Mucosa of descending colon (tissue), 3 donors: ENCODE data around the gene OR1F1. TPM values are rescaled to one million over a fixed set of nuclear protein-coding genes. Genes with fewer than 3 reads are reported as not detected.

Experiments
- ATAC-seq: fragments of 200-7000 bp; cut with Tn5 transposase; one replicate; pipeline ENCODE4 v1.9.1; 2020; ENCODE audit warnings: mild to moderate bottlenecking, moderate library complexity
- DNase-seq, 3 donors: peaks; one replicate each; pipeline ENCODE4 v3.0.0-alpha.2; 2020
- H3K36me3 ChIP-seq: fragments of 200-600 bp; one replicate; pipeline ENCODE4 v1.8.0; 2021; ENCODE audit warnings: low read depth, mild to moderate bottlenecking
- H3K4me1 ChIP-seq: fragments of 200-600 bp; one replicate; pipeline ENCODE4 v1.8.0; 2021; ENCODE audit warnings: low read depth, mild to moderate bottlenecking
- H3K4me3 ChIP-seq: fragments of 200-600 bp; one replicate; pipeline ENCODE4 v1.8.0; 2021; ENCODE audit warnings: mild to moderate bottlenecking
- H3K9me3 ChIP-seq: fragments of 200-600 bp; one replicate; pipeline ENCODE4 v1.8.0; 2021; ENCODE audit warnings: mild to moderate bottlenecking
- CTCF ChIP-seq: fragments of 200-600 bp; IDR thresholded peaks from one replicate; pipeline ENCODE4 v1.8.0; 2022; ENCODE audit warnings: antibody characterized with exemption, mild to moderate bottlenecking
- intact Hi-C, 2 donors: fragments of 100-400 bp; cut with DNase I in 1 of 2; cut with micrococcal nuclease in 1 of 2; formaldehyde crosslinking; loops; one replicate each; pipeline versions ENCODE4 v1.11.0 to v1.11.1; 2022; cut with DNase I, micrococcal nuclease
- total RNA-seq, 3 donors: library from RNA; stranded (reverse); fragmentation: NEBNext Ultra II Directional in 2 of 3; extraction: Animal tissue kit (Norgen Biotek cat#: 25700) in 2 of 3; gene quantifications; one replicate each; pipeline versions ENCODE4 v1.2.1 to v1.2.4, GENCODE V29; 2021 to 2023
- donor health status: DM: no; HTN: no; CAD: no; lungs with moderate emphysema.
- donor health status: DM: no; HTN: no; CAD: no.
- donor health status: DM: no; HTN: yes; CAD: no.

Gene OR1F1
- total RNA-seq, 3 donors from 2014 or later, result not detected

GRCh38 chr16:3241761-3242160 lies 53.8 kb downstream of the OR1F1 start:
- DNase-seq (no peak), ATAC-seq (no peak)
- TF ChIP-seq CTCF, result no peak
- no peaks in the 10 kb centered on the region for H3K36me3 ChIP-seq
- H3K4me3 ChIP-seq, result no peak overlapping the region
- no peaks in the 10 kb centered on the region for H3K4me1 ChIP-seq
- intact Hi-C loops, result no loop called here
- no peaks in the 10 kb centered on the region for H3K9me3 ChIP-seq

- Histone ChIP-seq H3K36me3 (no peaks in the 10 kb centered on the region), H3K4me1 (no peaks in the 10 kb centered on the region), H3K9me3 (no peaks in the 10 kb centered on the region), H3K4me3 (no peak overlapping the region)
- DNase-seq (no peak), ATAC-seq (no peak)
- no peak for TF ChIP-seq CTCF
- intact Hi-C loops, result no loop called here
Measured at GRCh38 chr16:3242709-3243108, 54.7 kb downstream of the OR1F1 start.

GRCh38 chr16:3243882-3244281 lies 55.9 kb downstream of the OR1F1 start:
- H3K36me3 ChIP-seq, result no peaks in the 10 kb centered on the region
- ATAC-seq, result no peak
- no peak overlapping the region for H3K4me3 ChIP-seq
- intact Hi-C loops, result no loop called here
- no peak for DNase-seq
- no peaks in the 10 kb centered on the region for H3K4me1 ChIP-seq
- TF ChIP-seq CTCF, result no peak
- no peaks in the 10 kb centered on the region for H3K9me3 ChIP-seq

GRCh38 chr16:3246002-3246401 lies 58.0 kb downstream of the OR1F1 start:
- ATAC-seq (no peak), DNase-seq (no peak)
- Histone ChIP-seq H3K9me3 (no peaks in the 10 kb centered on the region), H3K36me3 (no peaks in the 10 kb centered on the region), H3K4me1 (no peaks in the 10 kb centered on the region), H3K4me3 (no peak overlapping the region)
- intact Hi-C loops, result no loop called here
- TF ChIP-seq CTCF, result no peak

GRCh38 chr16:3246876-3247275 lies 58.9 kb downstream of the OR1F1 start:
- no peak for DNase-seq
- Histone ChIP-seq H3K4me3 (no peak overlapping the region), H3K4me1 (no peaks in the 10 kb centered on the region), H3K36me3 (no peaks in the 10 kb centered on the region), H3K9me3 (no peaks in the 10 kb centered on the region)
- no peak for TF ChIP-seq CTCF
- no peak for ATAC-seq
- intact Hi-C loops, result no loop called here

GRCh38 chr16:3248596-3248995 lies 60.6 kb downstream of the OR1F1 start:
- DNase-seq (no peak), ATAC-seq (no peak)
- Histone ChIP-seq H3K36me3 (no peaks in the 10 kb centered on the region), H3K9me3 (no peaks in the 10 kb centered on the region), H3K4me1 (no peaks in the 10 kb centered on the region), H3K4me3 (no peak overlapping the region)
- no peak for TF ChIP-seq CTCF
- intact Hi-C loops, result no loop called here
